PC-9 (cell line): ENCODE data around the gene SIK3. TPM values are rescaled to one million over a fixed set of nuclear protein-coding genes. Genes with fewer than 3 reads are reported as not detected.

Experiments used
- BruUV-seq: library from RNA; stranded (reverse); fragments of 400-500 nt; replicated peaks from 2 replicates; lab custom pipeline; 2021; lab: Mats Ljungman, UMichigan
- CTCF ChIA-PET: fragments of 300-600 bp; sonication (Branson Sonifier 250); formaldehyde crosslinking; loops from one replicate; lab custom pipeline; 2022; ENCODE audit warnings: antibody characterized with exemption; lab: Charles Lee
- POLR2A ChIA-PET: fragments of 300-600 bp; sonication (Branson Sonifier 250); formaldehyde crosslinking; loops from one replicate; lab custom pipeline; 2022; ENCODE audit warnings: antibody characterized with exemption; ENCODE audit not compliant: unreplicated experiment; lab: Charles Lee
- DNase-seq, 2 experiments: peaks; one replicate each; pipeline versions ENCODE4 v3.0.0 to v3.0.0-alpha.2; 2015 to 2022; ENCODE audit warnings: mixed read lengths in 1 of 2
- H2AFZ ChIP-seq: fragments of 200-600 bp; sonication (generic); 2 replicates; pipeline ENCODE4 v1.8.1; 2017; ENCODE audit warnings: antibody characterized with exemption
- H3F3A ChIP-seq: fragments of 200-600 bp; sonication (generic); 2 replicates; pipeline ENCODE4 v1.8.1; 2017; ENCODE audit warnings: antibody characterized with exemption, mild to moderate bottlenecking, low read depth; ENCODE audit not compliant: insufficient read depth
- H3K27ac ChIP-seq: fragments of 200-600 bp; sonication (generic); 2 replicates; pipeline ENCODE4 v1.6.1; 2016; ENCODE audit warnings: mixed run types
- H3K27me3 ChIP-seq: fragments of 200-600 bp; sonication (generic); 2 replicates; pipeline ENCODE4 v1.6.1; 2016; ENCODE audit warnings: low read depth, mixed run types; ENCODE audit not compliant: insufficient read depth
- H3K36me3 ChIP-seq: fragments of 200-600 bp; sonication (generic); 2 replicates; pipeline ENCODE4 v1.6.1; 2016; ENCODE audit warnings: low read depth, mixed run types
- H3K4me1 ChIP-seq: fragments of 200-600 bp; sonication (generic); replicated peaks from 2 replicates; pipeline ENCODE4 v1.6.1; 2016; ENCODE audit warnings: mixed run types; ENCODE audit not compliant: insufficient read depth
- H3K4me2 ChIP-seq: fragments of 200-600 bp; sonication (generic); 2 replicates; pipeline ENCODE4 v1.6.1; 2017; ENCODE audit warnings: mixed run types
- H3K4me3 ChIP-seq: fragments of 200-600 bp; sonication (generic); 2 replicates; pipeline ENCODE4 v1.6.1; 2016; ENCODE audit warnings: mixed run types
- H3K79me2 ChIP-seq: fragments of 200-600 bp; sonication (generic); 2 replicates; pipeline ENCODE4 v1.6.1; 2017; ENCODE audit warnings: low read depth, mixed run types
- H3K9me2 ChIP-seq: fragments of 200-600 bp; sonication (generic); 2 replicates; pipeline ENCODE4 v1.8.1; 2017; ENCODE audit warnings: mild to moderate bottlenecking; ENCODE audit not compliant: insufficient read depth
- H3K9me3 ChIP-seq: fragments of 200-600 bp; sonication (generic); 2 replicates; pipeline ENCODE4 v1.8.1; 2016; ENCODE audit warnings: low read depth; ENCODE audit not compliant: insufficient read depth
- H4K20me1 ChIP-seq: fragments of 200-600 bp; sonication (generic); 2 replicates; pipeline ENCODE4 v1.8.1; 2017; ENCODE audit not compliant: insufficient read depth
- EZH2 ChIP-seq: fragments of 200-600 bp; sonication (generic); IDR thresholded peaks from 2 replicates; pipeline ENCODE4 v1.8.0; 2017; ENCODE audit warnings: antibody characterized with exemption, low read depth
- intact Hi-C: fragments of 100-400 bp; cut with micrococcal nuclease; formaldehyde crosslinking; loops from one replicate; pipeline ENCODE4 v1.10.0; 2022; ENCODE audit not compliant: unreplicated experiment
- total RNA-seq: library from RNA; stranded (reverse); gene quantifications from 2 replicates; pipeline ENCODE4 v1.2.3, GENCODE V29; 2021
- TF ChIP-seq, protein P1 (sequence below): fragments of 200-600 bp; sonication (generic); conservative IDR thresholded peaks from 2 replicates; pipeline ENCODE4 v1.6.1; 2017; ENCODE audit warnings: mixed run types, antibody characterized with exemption, mild to moderate bottlenecking, moderate library complexity

The SIK3 gene
- total RNA-seq, 1 experiment from 2014 or later: 30.2 TPM

- TF ChIP-seq, protein P1, sequence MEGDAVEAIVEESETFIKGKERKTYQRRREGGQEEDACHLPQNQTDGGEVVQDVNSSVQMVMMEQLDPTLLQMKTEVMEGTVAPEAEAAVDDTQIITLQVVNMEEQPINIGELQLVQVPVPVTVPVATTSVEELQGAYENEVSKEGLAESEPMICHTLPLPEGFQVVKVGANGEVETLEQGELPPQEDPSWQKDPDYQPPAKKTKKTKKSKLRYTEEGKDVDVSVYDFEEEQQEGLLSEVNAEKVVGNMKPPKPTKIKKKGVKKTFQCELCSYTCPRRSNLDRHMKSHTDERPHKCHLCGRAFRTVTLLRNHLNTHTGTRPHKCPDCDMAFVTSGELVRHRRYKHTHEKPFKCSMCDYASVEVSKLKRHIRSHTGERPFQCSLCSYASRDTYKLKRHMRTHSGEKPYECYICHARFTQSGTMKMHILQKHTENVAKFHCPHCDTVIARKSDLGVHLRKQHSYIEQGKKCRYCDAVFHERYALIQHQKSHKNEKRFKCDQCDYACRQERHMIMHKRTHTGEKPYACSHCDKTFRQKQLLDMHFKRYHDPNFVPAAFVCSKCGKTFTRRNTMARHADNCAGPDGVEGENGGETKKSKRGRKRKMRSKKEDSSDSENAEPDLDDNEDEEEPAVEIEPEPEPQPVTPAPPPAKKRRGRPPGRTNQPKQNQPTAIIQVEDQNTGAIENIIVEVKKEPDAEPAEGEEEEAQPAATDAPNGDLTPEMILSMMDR: no peak
- TF ChIP-seq EZH2: no peak
- Histone ChIP-seq H4K20me1 (no peaks in the 10 kb centered on the region), H3K27ac (no peak overlapping the region), H3K27me3 (no peaks in the 10 kb centered on the region), H3K4me3 (no peak overlapping the region), H3K79me2 (no peaks in the 10 kb centered on the region), H3K9me2 (no peaks in the 10 kb centered on the region), H2AFZ (no peak overlapping the region), H3K36me3 (no peaks in the 10 kb centered on the region), H3K4me2 (no peak overlapping the region), H3F3A (no peaks in the 10 kb centered on the region), H3K4me1 (no peaks in the 10 kb centered on the region), H3K9me3 (no peaks in the 10 kb centered on the region)
- no peak for DNase-seq
- POLR2A ChIA-PET: no interaction called here
- BruUV-seq: no TSS peak
- CTCF ChIA-PET: no interaction called here
- intact Hi-C loops: loop anchor here (5.0 kb wide), 1 partner anchor 51 kb away; the partner anchor contains the start of gene ZPR1
Observed at GRCh38 chr11:116838321-116839084, 259.7 kb downstream of the SIK3 start.

DNA sequence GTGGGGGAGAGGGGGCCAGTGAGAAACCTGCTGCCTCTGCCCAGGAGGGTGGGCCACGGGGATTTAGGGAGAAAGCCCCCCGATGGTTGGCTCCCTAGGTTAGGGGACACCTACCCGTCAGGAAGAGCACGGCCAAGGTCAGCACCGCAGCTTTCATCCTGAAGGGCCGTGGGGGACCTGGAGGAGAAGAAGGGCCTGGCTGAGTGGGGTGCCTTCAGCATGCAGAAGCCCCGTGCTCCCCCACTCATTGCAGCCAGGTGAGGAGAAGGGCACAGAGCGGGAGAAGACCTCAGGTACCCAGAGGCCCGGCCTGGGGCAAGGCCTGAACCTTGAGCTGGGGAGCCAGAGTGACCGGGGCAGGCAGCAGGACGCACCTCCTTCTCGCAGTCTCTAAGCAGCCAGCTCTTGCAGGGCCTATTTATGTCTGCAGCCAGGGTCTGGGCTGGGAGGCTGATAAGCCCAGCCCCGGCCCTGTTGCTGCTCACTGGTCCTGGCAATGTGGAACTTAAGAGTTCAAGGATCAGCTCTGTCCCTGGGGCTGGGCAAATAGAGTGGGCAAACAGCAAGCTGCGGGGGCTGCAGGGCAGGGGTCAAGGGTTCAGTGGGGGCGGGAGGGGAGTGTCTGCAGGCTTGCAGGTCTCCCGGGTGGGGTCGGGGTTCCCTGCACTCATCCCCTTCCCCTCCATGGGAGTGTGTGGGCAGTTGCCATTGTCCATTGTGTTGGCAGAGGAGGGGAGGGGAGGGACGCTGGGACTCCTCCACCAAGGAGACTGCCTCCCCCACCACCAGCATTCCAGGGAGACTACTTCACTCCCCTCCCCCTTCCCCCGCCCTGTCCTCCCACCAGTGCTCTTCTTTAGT lies 260.8 kb downstream of the SIK3 start, which contains the start of gene APOA1:
Gene APOA1 (minus strand): TSS at position 392 of the 861 bp plus-strand sequence. CDS start 235 bp downstream, at position 157.
- Histone ChIP-seq H3K9me3 (no peaks in the 10 kb centered on the region), H3K79me2 (no peaks in the 10 kb centered on the region), H2AFZ (no peak within 1 kb of the TSS), H3K27me3 (no peaks in the 10 kb centered on the region), H3K4me1 (peaks cover 1% of the 10 kb centered on the region; the same call in 1 of the 2 replicates), H3K4me2 (no peak within 1 kb of the TSS), H3F3A (no peaks in the 10 kb centered on the region), H3K27ac (no peak within 1 kb of the TSS), H3K9me2 (no peaks in the 10 kb centered on the region), H3K4me3 (no peak within 1 kb of the TSS), H4K20me1 (no peaks in the 10 kb centered on the region), H3K36me3 (no peaks in the 10 kb centered on the region)
- intact Hi-C loops: loop anchor here (5.0 kb wide), 1 partner anchor 50 kb away; the partner anchor contains the start of gene ZPR1
- CTCF ChIA-PET: no interaction called here
- BruUV-seq: no TSS peak
- POLR2A ChIA-PET: interaction anchor here (0.6 kb wide), 1 partner anchor 8 kb away, joined by 6 read pairs; no protein-coding TSS in a partner anchor
- no peak for DNase-seq
- TF ChIP-seq EZH2: no peak
- TF ChIP-seq, protein P1: no peak

DNA sequence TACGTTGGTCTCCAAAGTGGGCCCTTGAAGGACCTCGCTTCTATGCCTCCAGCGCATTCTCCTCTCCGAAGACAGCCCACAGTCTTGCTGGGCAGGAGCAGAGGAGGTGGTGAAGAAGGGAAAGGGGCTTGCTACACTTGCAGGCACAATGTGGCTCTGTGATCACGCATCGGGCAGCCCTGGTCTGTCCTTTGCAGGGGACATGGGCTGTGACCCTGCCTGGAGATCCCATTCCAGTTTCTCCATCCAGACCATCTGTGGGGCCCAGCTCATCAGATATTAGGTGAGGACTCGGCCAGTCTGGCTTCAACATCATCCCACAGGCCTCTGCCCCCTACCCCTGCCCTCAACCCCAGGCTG lies 261.6 kb downstream of the SIK3 start:
- no peak for TF ChIP-seq EZH2
- TF ChIP-seq, protein P1: no peak
- no peak overlapping the region for H2AFZ ChIP-seq
- no peak overlapping the region for H3K4me3 ChIP-seq
- H4K20me1 ChIP-seq: no peaks in the 10 kb centered on the region
- DNase-seq: no peak
- no TSS peak for BruUV-seq
- no peaks in the 10 kb centered on the region for H3K9me3 ChIP-seq
- peaks cover 8% of the 10 kb centered on the region; the same call in 1 of the 2 replicates for H3K4me1 ChIP-seq
- intact Hi-C loops: loop anchor here (5.0 kb wide), 1 partner anchor 49 kb away; the partner anchor contains the start of gene ZPR1
- CTCF ChIA-PET: interaction anchor here (0.9 to 1.8 kb wide), 2 partner anchors 46 to 129 kb away, joined by 4 to 16 read pairs; partner anchors contain the start of gene APOA5
- H3K79me2 ChIP-seq: no peaks in the 10 kb centered on the region
- H3K9me2 ChIP-seq: no peaks in the 10 kb centered on the region
- no peak overlapping the region for H3K4me2 ChIP-seq
- no peaks in the 10 kb centered on the region for H3K27me3 ChIP-seq
- POLR2A ChIA-PET: no interaction called here
- no peaks in the 10 kb centered on the region for H3K36me3 ChIP-seq
- no peak overlapping the region for H3K27ac ChIP-seq
- H3F3A ChIP-seq: no peaks in the 10 kb centered on the region
